ENCODE data around the gene PSMD3.

Gene PSMD3

GRCh38 chr17:40024901-40025300 is 44.3 kb downstream of the PSMD3 start:
- no peak for DNase-seq

- no peak for DNase-seq
Measured at GRCh38 chr17:40025559-40025958, 45.0 kb downstream of the PSMD3 start.

GRCh38 chr17:40025991-40026815 is 45.6 kb downstream of the PSMD3 start:
- DNase-seq: peak; percentile 45

GRCh38 chr17:40026816-40027613 is 46.4 kb downstream of the PSMD3 start:
- peak; percentile 87 for DNase-seq

GRCh38 chr17:40027614-40028012 is 47.0 kb downstream of the PSMD3 start:
- DNase-seq: no peak

- DNase-seq: no peak
Measured at GRCh38 chr17:40028595-40028994, 48.0 kb downstream of the PSMD3 start.

- no peak for DNase-seq
Measured at GRCh38 chr17:40031706-40032105, 51.1 kb downstream of the PSMD3 start.

- no peak for DNase-seq
Measured at GRCh38 chr17:40032322-40033320, 52.0 kb downstream of the PSMD3 start.

GRCh38 chr17:40033339-40033738 is 52.7 kb downstream of the PSMD3 start:
- DNase-seq: no peak

- no peak for DNase-seq
Measured at GRCh38 chr17:40034426-40035161, 54.0 kb downstream of the PSMD3 start.

- DNase-seq: no peak
Measured at GRCh38 chr17:40035162-40035559, 54.6 kb downstream of the PSMD3 start.

- DNase-seq: no peak
Measured at GRCh38 chr17:40038882-40039513, 58.4 kb downstream of the PSMD3 start.

- no peak for DNase-seq
Measured at GRCh38 chr17:40041196-40041595, 60.6 kb downstream of the PSMD3 start.
